Parathyroid adenoma (tissue), 2 donors: ENCODE results near the gene PDCD1.

Source experiments
- H2AFZ ChIP-seq: fragments of 300-600 bp; sonication (generic); one replicate; pipeline ENCODE4 v1.7.0; 2017; ENCODE audit warnings: antibody characterized with exemption, mild to moderate bottlenecking
- H3K27ac ChIP-seq: fragments of 300-600 bp; sonication (generic); one replicate; pipeline ENCODE4 v1.7.0; 2017
- H3K27me3 ChIP-seq: fragments of 300-600 bp; sonication (generic); one replicate; pipeline ENCODE4 v1.7.0; 2017; ENCODE audit warnings: low read length; ENCODE audit not compliant: control insufficient read depth, insufficient read depth
- H3K36me3 ChIP-seq: fragments of 300-600 bp; sonication (generic); one replicate; pipeline ENCODE4 v1.7.0; 2017; ENCODE audit warnings: low read length; ENCODE audit not compliant: control insufficient read depth, insufficient read depth
- H3K4me1 ChIP-seq: fragments of 300-600 bp; sonication (generic); one replicate; pipeline ENCODE4 v1.7.0; 2017; ENCODE audit warnings: control low read depth
- H3K4me2 ChIP-seq: fragments of 300-600 bp; sonication (generic); one replicate; pipeline ENCODE4 v1.7.0; 2017; ENCODE audit warnings: low read length
- H3K4me3 ChIP-seq: fragments of 300-600 bp; sonication (generic); one replicate; pipeline ENCODE4 v1.7.0; 2017; ENCODE audit warnings: low read depth, low read length
- H3K79me2 ChIP-seq: fragments of 300-600 bp; sonication (generic); one replicate; pipeline ENCODE4 v1.7.0; 2017; ENCODE audit warnings: control low read depth
- H3K9ac ChIP-seq: fragments of 300-600 bp; sonication (generic); one replicate; pipeline ENCODE4 v1.7.0; 2017; ENCODE audit warnings: mild to moderate bottlenecking
- H3K9me3 ChIP-seq: fragments of 300-600 bp; sonication (generic); one replicate; pipeline ENCODE4 v1.7.0; 2017; ENCODE audit warnings: low read length; ENCODE audit not compliant: control insufficient read depth
- CTCF ChIP-seq: fragments of 300-600 bp; sonication (generic); IDR thresholded peaks from one replicate; pipeline ENCODE4 v1.7.0; 2017; ENCODE audit warnings: antibody characterized with exemption, mild to moderate bottlenecking
- donor health status: primary hyperparathyroidism.

The PDCD1 gene

GRCh38 chr2:241849616-241850543 lies 8.8 kb downstream of the PDCD1 start:
- Histone ChIP-seq H3K36me3 (no peaks in the 10 kb centered on the region), H3K9ac (no peak overlapping the region), H3K4me2 (no peak overlapping the region), H3K79me2 (no peaks in the 10 kb centered on the region), H3K27ac (no peak overlapping the region), H2AFZ (no peak overlapping the region), H3K9me3 (no peaks in the 10 kb centered on the region), H3K27me3 (no peaks in the 10 kb centered on the region), H3K4me3 (no peak overlapping the region), H3K4me1 (no peaks in the 10 kb centered on the region)
- TF ChIP-seq CTCF, result no peak

- Histone ChIP-seq H3K79me2 (no peaks in the 10 kb centered on the region), H3K27me3 (no peaks in the 10 kb centered on the region), H2AFZ (no peak overlapping the region), H3K9ac (no peak overlapping the region), H3K4me3 (no peak overlapping the region), H3K36me3 (no peaks in the 10 kb centered on the region), H3K4me1 (no peaks in the 10 kb centered on the region), H3K27ac (no peak overlapping the region), H3K4me2 (no peak overlapping the region), H3K9me3 (no peaks in the 10 kb centered on the region)
- no peak for TF ChIP-seq CTCF
These were observed 9.7 kb downstream of the PDCD1 start for GRCh38 chr2:241848761-241849615.

- Histone ChIP-seq H3K9ac (no peak overlapping the region), H3K79me2 (no peaks in the 10 kb centered on the region), H3K27me3 (no peaks in the 10 kb centered on the region), H3K4me3 (no peak overlapping the region), H3K4me1 (no peaks in the 10 kb centered on the region), H3K4me2 (no peak overlapping the region), H3K9me3 (no peaks in the 10 kb centered on the region), H3K27ac (no peak overlapping the region), H2AFZ (no peak overlapping the region), H3K36me3 (no peaks in the 10 kb centered on the region)
- no peak for TF ChIP-seq CTCF
These were observed 12.3 kb downstream of the PDCD1 start for GRCh38 chr2:241846406-241846805.

GRCh38 chr2:241844831-241845578 lies 13.7 kb downstream of the PDCD1 start:
- no peaks in the 10 kb centered on the region for H3K4me1 ChIP-seq
- no peak overlapping the region for H3K27ac ChIP-seq
- no peak overlapping the region for H2AFZ ChIP-seq
- peak overlapping the region; percentile 80 for H3K4me2 ChIP-seq
- no peaks in the 10 kb centered on the region for H3K9me3 ChIP-seq
- no peak overlapping the region for H3K9ac ChIP-seq
- H3K4me3 ChIP-seq, result peak overlapping the region; percentile 46
- H3K79me2 ChIP-seq, result no peaks in the 10 kb centered on the region
- no peak for TF ChIP-seq CTCF
- no peaks in the 10 kb centered on the region for H3K36me3 ChIP-seq
- no peaks in the 10 kb centered on the region for H3K27me3 ChIP-seq
